ENCODE measurements around the gene PLEKHM3.

PLEKHM3 gene

GRCh38 chr2:207937823-207938222 lies 87.5 kb downstream of the PLEKHM3 start:
- no peak for DNase-seq
- Mint-ChIP-seq H3K4me1 (peaks cover 0 to 4% of the 10 kb centered on the region in 2 donors), H3K27me3 (no peaks in the 10 kb centered on the region), H3K4me3 (no peak overlapping the region), H3K27ac (no peak overlapping the region), H3K36me3 (peaks cover 7 to 10% of the 10 kb centered on the region in 2 donors), H3K9me3 (no peaks in the 10 kb centered on the region)
- no peak for ATAC-seq (replicated peaks)

GRCh38 chr2:207937253-207937652 lies 88.1 kb downstream of the PLEKHM3 start:
- Mint-ChIP-seq H3K4me1 (peaks cover 0 to 4% of the 10 kb centered on the region in 2 donors), H3K4me3 (no peak overlapping the region), H3K9me3 (no peaks in the 10 kb centered on the region), H3K36me3 (peaks cover 6 to 8% of the 10 kb centered on the region in 2 donors), H3K27me3 (no peaks in the 10 kb centered on the region), H3K27ac (no peak overlapping the region)
- ATAC-seq (replicated peaks), result no peak
- no peak for DNase-seq

- ATAC-seq (replicated peaks), result no peak
- H3K9me3 Mint-ChIP-seq, result no peaks in the 10 kb centered on the region
- H3K27me3 Mint-ChIP-seq, result no peaks in the 10 kb centered on the region
- no peak for DNase-seq
- H3K36me3 Mint-ChIP-seq, result peaks cover under 1 to 3% of the 10 kb centered on the region in 2 donors
- no peak overlapping the region for H3K4me3 Mint-ChIP-seq
- no peak overlapping the region for H3K27ac Mint-ChIP-seq
- H3K4me1 Mint-ChIP-seq, result peaks cover 0 to 4% of the 10 kb centered on the region in 2 donors
Observed at GRCh38 chr2:207936380-207936779, 88.9 kb downstream of the PLEKHM3 start.

DNA sequence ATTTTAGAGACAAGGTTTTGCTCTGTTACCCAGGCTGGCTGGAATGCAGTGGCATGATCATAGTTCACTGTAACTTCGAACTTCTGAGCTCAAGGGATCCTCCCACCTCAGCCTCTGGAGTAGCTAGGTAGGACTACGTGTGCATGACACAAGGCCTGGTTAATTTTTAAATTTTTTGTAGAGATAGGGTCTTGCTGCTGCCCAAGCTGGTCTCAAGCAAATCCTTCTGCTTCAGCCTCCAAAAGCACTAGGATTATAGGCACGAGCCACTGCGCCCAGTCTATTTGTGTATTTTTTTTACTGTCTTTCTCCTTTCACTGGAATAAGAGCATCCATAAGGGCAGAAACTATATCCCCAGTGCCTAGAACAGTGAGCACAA lies 89.3 kb downstream of the PLEKHM3 start:
- peaks cover 0 to 4% of the 10 kb centered on the region in 2 donors for H3K4me1 Mint-ChIP-seq
- DNase-seq (no peak), ATAC-seq (replicated peaks) (no peak)
- no peak overlapping the region for H3K4me3 Mint-ChIP-seq
- H3K27me3 Mint-ChIP-seq, result no peaks in the 10 kb centered on the region
- H3K27ac Mint-ChIP-seq, result no peak overlapping the region
- no peaks in the 10 kb centered on the region for H3K9me3 Mint-ChIP-seq
- H3K36me3 Mint-ChIP-seq, result peaks cover 0 to 5% of the 10 kb centered on the region in 2 donors

GRCh38 chr2:207935121-207935990 lies 90.0 kb downstream of the PLEKHM3 start:
- DNase-seq (no peak), ATAC-seq (replicated peaks) (no peak)
- H3K4me1 Mint-ChIP-seq, result peaks cover 0 to 4% of the 10 kb centered on the region in 2 donors
- H3K27me3 Mint-ChIP-seq, result no peaks in the 10 kb centered on the region
- no peak overlapping the region for H3K27ac Mint-ChIP-seq
- no peaks in the 10 kb centered on the region for H3K9me3 Mint-ChIP-seq
- peaks cover 4 to 11% of the 10 kb centered on the region in 2 donors for H3K36me3 Mint-ChIP-seq
- H3K4me3 Mint-ChIP-seq, result no peak overlapping the region

- H3K4me1 Mint-ChIP-seq, result peaks cover 0 to 4% of the 10 kb centered on the region in 2 donors
- no peak for DNase-seq
- H3K9me3 Mint-ChIP-seq, result no peaks in the 10 kb centered on the region
- H3K36me3 Mint-ChIP-seq, result peaks cover 4 to 11% of the 10 kb centered on the region in 2 donors
- no peaks in the 10 kb centered on the region for H3K27me3 Mint-ChIP-seq
- ATAC-seq (replicated peaks), result no peak
- H3K4me3 Mint-ChIP-seq, result no peak overlapping the region
- no peak overlapping the region for H3K27ac Mint-ChIP-seq
Observed at GRCh38 chr2:207934720-207935119, 90.6 kb downstream of the PLEKHM3 start.

- Mint-ChIP-seq H3K27me3 (no peaks in the 10 kb centered on the region), H3K4me1 (no peaks in the 10 kb centered on the region), H3K27ac (no peak overlapping the region), H3K36me3 (peaks cover 4 to 11% of the 10 kb centered on the region in 2 donors), H3K9me3 (no peaks in the 10 kb centered on the region), H3K4me3 (no peak overlapping the region)
- no peak for ATAC-seq (replicated peaks)
- DNase-seq, result no peak
Observed at GRCh38 chr2:207933396-207934065, 91.8 kb downstream of the PLEKHM3 start.

DNA sequence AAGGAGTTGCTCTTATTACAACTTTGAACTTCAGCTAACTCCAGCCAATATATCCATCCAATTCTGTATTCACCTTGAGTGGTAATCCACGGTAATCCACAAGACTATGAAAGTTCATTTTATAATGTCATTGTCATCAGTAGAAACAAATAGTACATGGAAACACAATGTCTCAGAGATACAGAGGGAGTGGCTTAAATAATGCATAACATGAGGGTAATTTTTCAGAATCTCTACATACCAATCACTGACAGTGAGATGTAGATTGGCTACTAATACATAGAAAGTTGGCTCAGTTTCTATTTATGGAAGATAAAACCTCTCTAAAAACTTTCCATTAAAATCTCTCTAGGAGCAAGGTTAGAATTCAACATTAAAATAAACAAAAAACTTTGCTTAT lies 93.2 kb downstream of the PLEKHM3 start:
- H3K36me3 Mint-ChIP-seq, result peaks cover 4 to 15% of the 10 kb centered on the region in 2 donors
- no peaks in the 10 kb centered on the region for H3K4me1 Mint-ChIP-seq
- H3K27ac Mint-ChIP-seq, result no peak overlapping the region
- no peaks in the 10 kb centered on the region for H3K27me3 Mint-ChIP-seq
- H3K9me3 Mint-ChIP-seq, result no peaks in the 10 kb centered on the region
- no peak overlapping the region for H3K4me3 Mint-ChIP-seq
- ATAC-seq (replicated peaks) (no peak), DNase-seq (no peak)

GRCh38 chr2:207930747-207931146 lies 94.6 kb downstream of the PLEKHM3 start:
- Mint-ChIP-seq H3K4me3 (no peak overlapping the region), H3K4me1 (no peaks in the 10 kb centered on the region), H3K27me3 (no peaks in the 10 kb centered on the region), H3K27ac (no peak overlapping the region), H3K9me3 (no peaks in the 10 kb centered on the region), H3K36me3 (peaks cover 6 to 17% of the 10 kb centered on the region in 2 donors)
- no peak for DNase-seq
- ATAC-seq (replicated peaks), result no peak

DNA sequence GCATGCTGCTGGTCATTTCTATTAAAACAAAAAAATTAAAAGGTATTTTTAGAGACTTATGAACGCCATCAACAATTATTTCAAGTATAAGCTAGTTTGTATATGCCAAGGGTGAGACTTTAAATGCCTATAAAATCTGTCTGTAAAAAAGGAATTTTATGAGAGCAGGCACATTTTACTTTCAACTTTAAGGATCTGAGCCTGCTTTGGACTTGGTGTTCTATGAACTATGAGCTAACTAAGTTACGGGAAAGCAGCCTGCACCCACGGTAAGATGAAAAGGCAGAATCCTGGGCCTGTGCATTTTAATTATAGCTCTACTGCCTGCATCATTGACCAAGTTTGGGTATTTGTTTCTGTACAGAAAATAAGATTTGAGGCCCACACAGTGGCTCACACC lies 95.4 kb downstream of the PLEKHM3 start:
- Mint-ChIP-seq H3K27me3 (no peaks in the 10 kb centered on the region), H3K36me3 (peaks cover 9 to 18% of the 10 kb centered on the region in 2 donors), H3K9me3 (no peaks in the 10 kb centered on the region), H3K27ac (no peak overlapping the region), H3K4me3 (no peak overlapping the region), H3K4me1 (no peaks in the 10 kb centered on the region)
- no peak for ATAC-seq (replicated peaks)
- no peak for DNase-seq

DNA sequence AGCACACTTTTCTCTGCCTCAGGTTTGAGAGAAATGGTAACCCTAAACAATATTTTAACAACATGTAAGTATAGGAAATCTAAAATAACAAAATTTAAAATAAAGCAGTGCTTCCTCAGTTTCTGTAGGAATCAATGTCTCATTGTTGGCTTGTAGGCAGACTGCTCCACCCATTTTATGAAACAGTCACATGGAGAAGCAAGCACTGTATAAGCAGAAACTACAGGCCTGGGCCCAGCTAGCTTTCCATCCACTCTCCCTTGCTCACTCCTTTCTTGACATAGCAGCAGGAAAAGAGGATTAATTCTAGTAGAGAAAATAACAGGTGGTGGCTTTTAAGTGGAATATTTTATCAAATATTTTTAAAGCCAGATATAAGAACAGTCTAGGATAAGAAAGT lies 97.2 kb downstream of the PLEKHM3 start:
- ATAC-seq (replicated peaks) (no peak), DNase-seq (no peak)
- Mint-ChIP-seq H3K4me3 (no peak overlapping the region), H3K27me3 (no peaks in the 10 kb centered on the region), H3K27ac (no peak overlapping the region), H3K36me3 (peaks cover 16 to 23% of the 10 kb centered on the region in 2 donors), H3K4me1 (no peaks in the 10 kb centered on the region), H3K9me3 (no peaks in the 10 kb centered on the region)

GRCh38 chr2:207926989-207927300 lies 98.4 kb downstream of the PLEKHM3 start:
- Mint-ChIP-seq H3K27ac (no peak overlapping the region), H3K9me3 (no peaks in the 10 kb centered on the region), H3K4me3 (no peak overlapping the region), H3K36me3 (peaks cover 20 to 29% of the 10 kb centered on the region in 2 donors), H3K27me3 (no peaks in the 10 kb centered on the region), H3K4me1 (no peaks in the 10 kb centered on the region)
- DNase-seq (no peak), ATAC-seq (replicated peaks) (no peak)

DNA sequence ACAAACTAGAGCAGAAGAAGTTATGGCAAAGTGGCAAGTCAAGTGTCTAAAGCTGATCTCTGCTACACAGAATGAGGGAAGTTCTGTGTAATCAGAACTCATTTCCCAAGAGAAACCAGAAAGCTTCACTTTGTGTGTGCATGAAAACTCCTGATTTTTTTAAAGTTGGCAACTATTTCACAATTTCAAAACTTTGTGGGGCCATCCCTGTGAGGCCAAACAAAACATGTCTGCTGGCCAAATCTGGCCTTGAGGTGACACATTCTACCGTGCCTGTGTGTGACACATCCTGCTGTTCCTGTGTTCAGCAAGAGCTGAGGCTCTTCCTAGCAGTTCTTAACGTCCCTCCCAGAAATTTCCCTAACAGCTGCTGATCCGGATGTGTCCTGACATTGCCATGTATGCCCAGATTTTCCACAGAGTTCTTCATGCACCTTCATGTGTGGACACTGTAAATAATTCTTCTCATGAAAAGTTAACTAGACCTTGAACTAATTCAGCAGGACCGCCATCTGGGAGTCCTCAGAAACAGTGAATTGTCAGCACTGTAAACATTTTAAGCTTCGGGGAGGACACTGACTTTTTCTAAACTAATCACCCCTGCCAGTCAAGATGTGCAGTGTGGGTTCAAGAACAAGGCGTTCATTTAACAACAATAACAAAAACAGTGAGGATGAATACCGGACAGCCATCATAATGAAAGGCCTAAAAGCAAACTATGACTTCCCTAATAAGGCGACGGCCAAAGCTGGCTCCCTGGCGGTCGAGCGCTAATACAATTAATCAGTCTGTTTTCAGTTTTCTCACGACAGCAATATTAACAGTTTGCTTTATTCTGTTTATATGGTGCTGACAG lies 99.0 kb downstream of the PLEKHM3 start:
- Mint-ChIP-seq H3K36me3 (peaks cover 20 to 29% of the 10 kb centered on the region in 2 donors), H3K4me3 (no peak overlapping the region), H3K27me3 (no peaks in the 10 kb centered on the region), H3K27ac (no peak overlapping the region), H3K9me3 (no peaks in the 10 kb centered on the region), H3K4me1 (no peaks in the 10 kb centered on the region)
- DNase-seq, result no peak
- ATAC-seq (replicated peaks), result no peak

GRCh38 chr2:207925601-207926000 lies 99.7 kb downstream of the PLEKHM3 start:
- no peak for DNase-seq
- ATAC-seq (replicated peaks), result no peak
- no peak overlapping the region for H3K4me3 Mint-ChIP-seq
- H3K36me3 Mint-ChIP-seq, result peaks cover 18 to 24% of the 10 kb centered on the region in 2 donors
- no peaks in the 10 kb centered on the region for H3K9me3 Mint-ChIP-seq
- no peak overlapping the region for H3K27ac Mint-ChIP-seq
- no peaks in the 10 kb centered on the region for H3K27me3 Mint-ChIP-seq
- H3K4me1 Mint-ChIP-seq, result no peaks in the 10 kb centered on the region

All from stimulated activated naive B cell treated with anti-CD40 and anti-IgM and Interleukin-4, amounts not matched to agents 10 μg/mL and 1 μg/mL and 100 μg/mL, for 72 hours (primary cell).